ENCODE measurements around the gene FBN3. TPM values are rescaled to one million over a fixed set of nuclear protein-coding genes. Genes with fewer than 3 reads are reported as not detected.
A peak's percentile ranks its signal among the peaks of the same experiment; 100 is the strongest.

The FBN3 gene
- total RNA-seq, 1 experiment from 2014 or later = 0.10 TPM

- Histone ChIP-seq H3K4me3 (ENCODE audit: low read depth in 2 of 2, low read length in 2 of 2) (no peak overlapping the region), H3K27me3 (ENCODE audit: control insufficient read depth, insufficient read depth, low read length) (no peaks in the 10 kb centered on the region), H3K9me3 (ENCODE audit: control insufficient read depth, insufficient read depth, low read depth, low read length) (no peaks in the 10 kb centered on the region), H3K4me1 (ENCODE audit: control insufficient read depth, insufficient read depth, low read length) (peaks cover 8% of the 10 kb centered on the region; the same call in 1 of the 2 replicates), H3K27ac (ENCODE audit: low read length) (no peak overlapping the region), H3K36me3 (ENCODE audit: control insufficient read depth, insufficient read depth, low read length) (no peaks in the 10 kb centered on the region)
- ATAC-seq (peak; percentile 82), DNase-seq (ENCODE audit: low read depth, low spot score) (no peak)
- TF ChIP-seq POLR2AphosphoS5 (IDR thresholded peaks at IDR 0.05; ENCODE audit: low read depth, low read length) = no peak
- TF ChIP-seq REST (IDR thresholded peaks at IDR 0.05; ENCODE audit: insufficient read depth in 1 of 2, low read depth in 2 of 2, low read length in 1 of 2) = no peak
- TF ChIP-seq CTCF (IDR thresholded peaks at IDR 0.05) = no peak
- no peak for TF ChIP-seq SIN3A (IDR thresholded peaks at IDR 0.05; ENCODE audit: borderline replicate concordance, insufficient read depth, low read depth, low read length)
- TF ChIP-seq TCF7L2 (IDR thresholded peaks at IDR 0.05; ENCODE audit: low read depth, low read length) = no peak
- CTCF ChIA-PET = no interaction called here
- POLR2A ChIA-PET = no interaction called here
- in situ Hi-C loops (cut with HindIII; ENCODE audit: low pct_unique_long_range_greater_than_20kb, low sequenced_read_pairs) (no loop called here), intact Hi-C loops (cut with micrococcal nuclease; ENCODE audit: unreplicated experiment) (no loop called here)
- no TSS peak for BruUV-seq (replicated peaks)
These were observed 60.4 kb downstream of the FBN3 start for GRCh38 chr19:8088752-8089663.

GRCh38 chr19:8087876-8088275 lies 61.5 kb downstream of the FBN3 start:
- Histone ChIP-seq H3K4me3 (ENCODE audit: low read depth in 2 of 2, low read length in 2 of 2) (no peak overlapping the region), H3K27me3 (ENCODE audit: control insufficient read depth, insufficient read depth, low read length) (no peaks in the 10 kb centered on the region), H3K9me3 (ENCODE audit: control insufficient read depth, insufficient read depth, low read depth, low read length) (no peaks in the 10 kb centered on the region), H3K36me3 (ENCODE audit: control insufficient read depth, insufficient read depth, low read length) (no peaks in the 10 kb centered on the region), H3K27ac (ENCODE audit: low read length) (no peak overlapping the region), H3K4me1 (ENCODE audit: control insufficient read depth, insufficient read depth, low read length) (peaks cover 8% of the 10 kb centered on the region; the same call in 1 of the 2 replicates)
- POLR2A ChIA-PET = no interaction called here
- DNase-seq (ENCODE audit: low read depth, low spot score) (no peak), ATAC-seq (no peak)
- TF ChIP-seq CTCF (IDR thresholded peaks at IDR 0.05) (no peak), TCF7L2 (IDR thresholded peaks at IDR 0.05; ENCODE audit: low read depth, low read length) (no peak), REST (IDR thresholded peaks at IDR 0.05; ENCODE audit: insufficient read depth in 1 of 2, low read depth in 2 of 2, low read length in 1 of 2) (no peak)
- in situ Hi-C loops (cut with HindIII; ENCODE audit: low pct_unique_long_range_greater_than_20kb, low sequenced_read_pairs) = no loop called here
- no TSS peak for BruUV-seq (replicated peaks)
- intact Hi-C loops (cut with micrococcal nuclease; ENCODE audit: unreplicated experiment) = no loop called here
- CTCF ChIA-PET = no interaction called here

All from Panc1 (cell line).